HEK293 (cell line): ENCODE measurements around the gene TNFAIP8.

Experiments
- CTCF ChIA-PET: fragments of 350-600 bp; formaldehyde crosslinking; extraction: SDS; loops from one replicate; lab custom pipeline; 2021; ENCODE audit warnings: antibody characterized with exemption; lab: Yijun Ruan, JAX
- POLR2A ChIA-PET: fragments of 300-600 bp; formaldehyde crosslinking; extraction: SDS; loops from one replicate; lab custom pipeline; 2020; ENCODE audit warnings: antibody characterized with exemption, inconsistent platforms; lab: Yijun Ruan, JAX
- H3K27ac ChIP-seq: fragments of 200-500 bp; sonication (Bioruptor generic); 2 replicates; pipeline ENCODE4 v1.5.1; 2014; ENCODE audit warnings: low read depth, low read length, control low read depth, inconsistent platforms; ENCODE audit errors: extremely low read depth
- H3K36me3 ChIP-seq, 2 experiments: fragments of 200-500 bp in 1 of 2; sonication (Bioruptor generic) in 1 of 2; 1 replicate in 1 of 2; 2 replicates in 1 of 2; pipeline ENCODE4 v1.5.1; 2014 to 2017; ENCODE audit warnings: inconsistent platforms in 2 of 2, low read length in 2 of 2; ENCODE audit not compliant: control insufficient read depth in 2 of 2, insufficient read depth in 1 of 2
- H3K4me1 ChIP-seq: fragments of 200-500 bp; sonication (Bioruptor generic); 2 replicates; pipeline ENCODE4 v1.5.1; 2014; ENCODE audit warnings: mild to moderate bottlenecking, low read length, inconsistent platforms; ENCODE audit not compliant: control insufficient read depth, insufficient read depth
- H3K4me3 ChIP-seq: 2 replicates; pipeline ENCODE4 v1.5.1; 2011; ENCODE audit warnings: low read depth, mild to moderate bottlenecking, control low read depth, low read length, moderate library complexity
- H3K9me3 ChIP-seq: fragments of 200-500 bp; sonication (Bioruptor generic); 2 replicates; pipeline ENCODE4 v1.5.1; 2014; ENCODE audit warnings: low read depth, low read length, inconsistent platforms; ENCODE audit not compliant: control insufficient read depth, insufficient read depth
- AEBP2 ChIP-seq: fragments of 450-650 bp; formaldehyde crosslinking; IDR thresholded peaks from 2 replicates; pipeline ENCODE4 v1.5.1; 2016; ENCODE audit warnings: missing biosample characterization, missing genetic modification characterization, borderline replicate concordance
- FEZF1 ChIP-seq: fragments of 450-650 bp; formaldehyde crosslinking; IDR thresholded peaks from 2 replicates; pipeline ENCODE4 v1.5.1; 2016; ENCODE audit warnings: missing biosample characterization, missing genetic modification characterization
- GLIS1 ChIP-seq: fragments of 450-650 bp; formaldehyde crosslinking; IDR thresholded peaks from 2 replicates; pipeline ENCODE4 v1.5.1; 2016; ENCODE audit warnings: missing biosample characterization, missing genetic modification characterization
- KLF17 ChIP-seq: fragments of 450-650 bp; formaldehyde crosslinking; IDR thresholded peaks from 2 replicates; pipeline ENCODE4 v1.5.1; 2016; ENCODE audit warnings: missing biosample characterization, missing genetic modification characterization
- KLF9 ChIP-seq: fragments of 450-650 bp; formaldehyde crosslinking; IDR thresholded peaks from 2 replicates; pipeline ENCODE4 v1.5.1; 2016; ENCODE audit warnings: missing biosample characterization, missing genetic modification characterization, low read depth
- MEIS1 ChIP-seq: sonication (generic); formaldehyde crosslinking; IDR thresholded peaks from 2 replicates; pipeline ENCODE4 v1.8.1; 2022; ENCODE audit warnings: missing genetic modification reagents, mild to moderate bottlenecking, borderline replicate concordance
- MZF1 ChIP-seq: fragments of 450-650 bp; formaldehyde crosslinking; IDR thresholded peaks from 2 replicates; pipeline ENCODE4 v1.5.1; 2017; ENCODE audit warnings: missing biosample characterization, missing genetic modification characterization, borderline replicate concordance
- TCF7L2 ChIP-seq: IDR thresholded peaks from 2 replicates; pipeline ENCODE4 v1.6.1; 2011; ENCODE audit warnings: low read depth, mild to moderate bottlenecking, inconsistent platforms, low read length, moderate library complexity, borderline replicate concordance
- TRIM28 ChIP-seq: IDR thresholded peaks from 2 replicates; pipeline ENCODE4 v1.6.1; 2011; ENCODE audit warnings: low read length, control low read depth, borderline replicate concordance
- YY1 ChIP-seq: fragments of 450-650 bp; formaldehyde crosslinking; IDR thresholded peaks from 2 replicates; pipeline ENCODE4 v1.5.1; 2018; ENCODE audit warnings: missing biosample characterization, missing genetic modification characterization
- ZBTB10 ChIP-seq: fragments of 450-650 bp; formaldehyde crosslinking; IDR thresholded peaks from 2 replicates; pipeline ENCODE4 v1.5.1; 2016; ENCODE audit warnings: missing biosample characterization, missing genetic modification characterization
- ZBTB17 ChIP-seq: fragments of 450-650 bp; formaldehyde crosslinking; IDR thresholded peaks from 2 replicates; pipeline ENCODE4 v1.5.1; 2016; ENCODE audit warnings: missing biosample characterization, missing genetic modification characterization
- ZBTB8A ChIP-seq: fragments of 450-650 bp; formaldehyde crosslinking; IDR thresholded peaks from 2 replicates; pipeline ENCODE4 v1.5.1; 2016; ENCODE audit warnings: missing biosample characterization, missing genetic modification characterization
- ZFP37 ChIP-seq: fragments of 450-650 bp; formaldehyde crosslinking; IDR thresholded peaks from 2 replicates; pipeline ENCODE4 v1.5.1; 2016; ENCODE audit warnings: missing biosample characterization, missing genetic modification characterization
- ZIC2 ChIP-seq: fragments of 450-650 bp; formaldehyde crosslinking; IDR thresholded peaks from 2 replicates; pipeline ENCODE4 v1.5.1; 2016; ENCODE audit warnings: missing biosample characterization, missing genetic modification characterization
- ZNF16 ChIP-seq: fragments of 450-650 bp; formaldehyde crosslinking; IDR thresholded peaks from 2 replicates; pipeline ENCODE4 v1.5.1; 2016; ENCODE audit warnings: low read depth, missing biosample characterization, missing genetic modification characterization
- ZNF211 ChIP-seq: fragments of 450-650 bp; formaldehyde crosslinking; IDR thresholded peaks from 2 replicates; pipeline ENCODE4 v1.5.1; 2016; ENCODE audit warnings: low read depth, missing biosample characterization, missing genetic modification characterization
- ZNF221 ChIP-seq: fragments of 450-650 bp; formaldehyde crosslinking; IDR thresholded peaks from 2 replicates; pipeline ENCODE4 v1.5.1; 2017; ENCODE audit warnings: missing biosample characterization, missing genetic modification characterization, borderline replicate concordance
- ZNF302 ChIP-seq: fragments of 450-650 bp; formaldehyde crosslinking; IDR thresholded peaks from 2 replicates; pipeline ENCODE4 v1.5.1; 2016; ENCODE audit warnings: missing biosample characterization, missing genetic modification characterization, low read depth
- ZNF366 ChIP-seq: fragments of 450-650 bp; formaldehyde crosslinking; conservative IDR thresholded peaks from 2 replicates; pipeline ENCODE4 v1.5.1; 2016; ENCODE audit warnings: missing biosample characterization, missing genetic modification characterization
- ZNF416 ChIP-seq: fragments of 450-650 bp; formaldehyde crosslinking; IDR thresholded peaks from 2 replicates; pipeline ENCODE4 v1.5.1; 2016; ENCODE audit warnings: missing biosample characterization, missing genetic modification characterization
- ZNF449 ChIP-seq: fragments of 450-650 bp; formaldehyde crosslinking; IDR thresholded peaks from 2 replicates; pipeline ENCODE4 v1.5.1; 2017; ENCODE audit warnings: missing biosample characterization, mild to moderate bottlenecking, missing genetic modification characterization, moderate library complexity
- ZNF530 ChIP-seq: fragments of 450-650 bp; formaldehyde crosslinking; IDR thresholded peaks from 2 replicates; pipeline ENCODE4 v1.5.1; 2016; ENCODE audit warnings: low read depth, missing biosample characterization, missing genetic modification characterization
- ZNF558 ChIP-seq: fragments of 450-650 bp; formaldehyde crosslinking; IDR thresholded peaks from 2 replicates; pipeline ENCODE4 v1.5.1; 2016; ENCODE audit warnings: missing biosample characterization, missing genetic modification characterization
- ZNF600 ChIP-seq: fragments of 450-650 bp; formaldehyde crosslinking; IDR thresholded peaks from 2 replicates; pipeline ENCODE4 v1.5.1; 2016; ENCODE audit warnings: missing biosample characterization, missing genetic modification characterization
- ZNF624 ChIP-seq: fragments of 450-650 bp; formaldehyde crosslinking; IDR thresholded peaks from 2 replicates; pipeline ENCODE4 v1.5.1; 2017; ENCODE audit warnings: missing biosample characterization, missing genetic modification characterization
- ZNF639 ChIP-seq: fragments of 450-650 bp; formaldehyde crosslinking; IDR thresholded peaks from 2 replicates; pipeline ENCODE4 v1.5.1; 2016; ENCODE audit warnings: missing biosample characterization, missing genetic modification characterization
- ZNF670 ChIP-seq: fragments of 450-650 bp; formaldehyde crosslinking; IDR thresholded peaks from 2 replicates; pipeline ENCODE4 v1.5.1; 2016; ENCODE audit warnings: missing biosample characterization, missing genetic modification characterization, low read depth
- ZNF707 ChIP-seq: fragments of 450-650 bp; formaldehyde crosslinking; IDR thresholded peaks from 2 replicates; pipeline ENCODE4 v1.5.1; 2016; ENCODE audit warnings: missing biosample characterization, missing genetic modification characterization
- ZNF747 ChIP-seq: fragments of 450-650 bp; formaldehyde crosslinking; IDR thresholded peaks from 2 replicates; pipeline ENCODE4 v1.5.1; 2016; ENCODE audit warnings: missing biosample characterization, missing genetic modification characterization
- ZNF837 ChIP-seq: fragments of 450-650 bp; formaldehyde crosslinking; IDR thresholded peaks from 2 replicates; pipeline ENCODE4 v1.5.1; 2016; ENCODE audit warnings: missing biosample characterization, missing genetic modification characterization

The TNFAIP8 gene

GRCh38 chr5:119356612-119357188, 881 bp downstream of the TNFAIP8 start:
- ChIA-PET CTCF (interaction anchor here (0.6 to 1.6 kb wide), 6 partner anchors 16 to 369 kb away, joined by 3 to 8 read pairs (median 4); partner anchors contain the start of gene DTWD2), POLR2A (interaction anchor here (0.8 to 1.9 kb wide), 4 partner anchors 54 to 286 kb away, joined by 3 to 10 read pairs (median 4); partner anchors contain the start of gene DMXL1)
- peak overlapping the region; percentile 78 for H3K27ac ChIP-seq
- H3K36me3 ChIP-seq, result no peaks in the 10 kb centered on the region
- H3K4me1 ChIP-seq, result peaks cover 42% of the 10 kb centered on the region
- H3K4me3 ChIP-seq, result peak overlapping the region; percentile 35
- no peaks in the 10 kb centered on the region for H3K9me3 ChIP-seq
- TF ChIP-seq AEBP2 (tag by site-specific recombination) (no peak), MZF1 (peak; percentile 37; the same call in 1 of the 2 replicates), FEZF1 (tag by site-specific recombination) (peak; percentile 65; the same call in 1 of the 2 replicates), ZNF624 (tag by site-specific recombination) (no peak), ZIC2 (tag by site-specific recombination) (no peak), KLF9 (tag by site-specific recombination) (no peak), TCF7L2 (no peak), ZNF221 (no peak), ZNF302 (tag by site-specific recombination) (no peak), GLIS1 (peak; percentile 35; the same call in 1 of the 2 replicates), ZNF16 (tag by site-specific recombination) (no peak), ZNF416 (tag by site-specific recombination) (no peak), ZNF670 (tag by site-specific recombination) (no peak), MEIS1 (CRISPR knock-in tag) (no peak), ZFP37 (tag by site-specific recombination) (no peak), ZNF837 (tag by site-specific recombination) (no peak), ZBTB8A (tag by site-specific recombination) (no peak), ZNF639 (tag by site-specific recombination) (no peak), ZNF211 (tag by site-specific recombination) (no peak), ZNF366 (tag by site-specific recombination) (peak; percentile 33; the same call in 1 of the 2 replicates), ZBTB10 (tag by site-specific recombination) (no peak), YY1 (tag by site-specific recombination) (no peak), TRIM28 (no peak), ZNF449 (no peak), KLF17 (tag by site-specific recombination) (no peak), ZNF747 (tag by site-specific recombination) (no peak), ZNF558 (tag by site-specific recombination) (no peak), ZNF707 (tag by site-specific recombination) (no peak), ZNF530 (tag by site-specific recombination) (no peak), ZNF600 (tag by site-specific recombination) (no peak), ZBTB17 (no peak)
